GM19395 (cell line): ENCODE data around the gene CBR4.

Experiments
- ATAC-seq: cut with Tn5 transposase; IDR thresholded peaks from one replicate; pipeline ENCODE4 v1.9.1; 2021; ENCODE audit warnings: mild to moderate bottlenecking, moderate library complexity; ENCODE audit not compliant: unreplicated experiment

The CBR4 gene

DNA sequence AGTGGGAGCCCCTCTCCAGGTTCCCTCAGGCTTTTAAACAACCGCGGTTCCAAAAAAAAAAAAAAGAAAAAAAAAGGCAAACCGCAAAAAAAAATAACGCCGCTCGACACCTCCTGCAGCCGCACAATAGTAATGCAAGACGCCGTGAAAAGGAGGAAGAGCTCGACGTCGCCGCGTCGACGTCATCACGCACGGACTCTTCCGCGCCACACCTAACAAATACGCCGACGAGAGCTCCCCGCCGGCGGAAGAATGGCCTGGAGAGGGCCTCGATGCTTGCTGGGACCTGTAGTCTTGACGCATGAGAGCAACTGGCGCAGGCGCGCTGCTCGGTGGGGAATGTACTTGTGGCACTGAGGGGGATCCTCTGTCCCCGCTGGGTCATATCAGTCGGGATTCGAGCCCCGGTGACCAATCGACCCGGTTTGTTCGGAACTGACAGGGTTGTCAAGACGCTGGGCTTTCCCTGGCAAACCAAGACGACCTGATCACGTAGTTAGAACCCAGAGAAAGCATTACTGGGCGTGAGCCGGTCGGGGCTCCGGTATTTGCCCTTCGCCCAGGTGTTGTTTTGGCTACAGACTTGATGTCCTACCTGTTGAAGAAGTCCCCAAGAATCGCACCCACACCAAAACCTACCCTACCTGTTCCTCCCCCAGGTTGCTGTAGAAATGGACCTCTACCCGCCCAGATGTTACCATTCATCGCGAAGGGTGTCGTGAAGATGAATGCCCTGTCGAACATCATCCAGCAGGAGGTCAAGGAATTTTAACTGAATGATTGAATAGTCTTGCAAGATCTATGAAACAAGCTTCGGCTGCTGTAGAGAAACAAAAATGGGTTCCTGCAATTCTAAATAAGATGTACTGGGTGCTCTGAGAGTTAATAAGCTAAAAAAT, at the start of gene CBR4:
TSS of gene CBR4 (minus strand) at position 131 of the 899 bp plus-strand sequence. CDS start 166 bp downstream, outside the sequence.
- ATAC-seq: peak; percentile 96

DNA sequence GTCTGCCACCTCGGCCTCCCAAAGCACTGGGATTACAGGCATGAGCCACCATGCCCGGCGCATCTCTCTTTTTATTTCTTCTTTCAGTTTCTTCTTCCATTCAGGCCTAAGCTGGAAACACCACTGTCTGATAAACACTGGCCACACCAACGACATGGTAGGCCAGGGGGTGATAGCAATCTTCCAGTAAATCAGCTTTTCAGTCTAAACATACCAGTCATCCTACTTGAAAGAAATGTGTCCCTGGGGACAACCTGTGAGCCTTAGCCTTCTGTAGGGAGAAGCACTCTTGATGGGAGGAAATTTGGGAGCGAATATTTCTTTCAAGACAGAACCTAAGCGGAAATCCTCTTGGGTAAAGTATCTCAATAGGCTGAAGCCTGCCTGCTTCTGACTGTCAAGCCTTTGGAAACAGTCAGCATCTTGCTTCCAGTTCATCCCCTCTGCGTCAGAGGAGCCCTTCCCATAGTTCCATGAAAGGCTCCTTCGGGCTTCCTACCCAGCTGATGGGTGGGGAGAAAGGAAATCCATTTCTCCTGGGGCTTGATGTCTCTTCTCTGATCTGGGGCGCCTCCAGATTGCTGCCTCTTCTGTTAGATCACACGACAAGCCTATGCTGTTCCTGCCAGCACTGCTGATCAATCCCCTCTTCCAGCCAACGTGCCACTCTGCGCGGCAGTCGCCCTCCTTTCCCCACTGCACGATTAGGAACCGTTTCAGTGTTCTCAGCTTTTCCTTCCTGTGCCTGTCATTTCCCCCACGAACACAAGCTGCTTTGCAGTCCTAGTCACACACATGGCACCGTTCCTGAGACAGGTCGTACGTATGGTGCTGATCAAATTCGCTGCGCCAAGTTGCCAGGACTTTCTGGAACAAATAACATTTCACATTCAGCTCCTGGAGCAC, 49.5 kb upstream of the CBR4 start:
- ATAC-seq: no peak

DNA sequence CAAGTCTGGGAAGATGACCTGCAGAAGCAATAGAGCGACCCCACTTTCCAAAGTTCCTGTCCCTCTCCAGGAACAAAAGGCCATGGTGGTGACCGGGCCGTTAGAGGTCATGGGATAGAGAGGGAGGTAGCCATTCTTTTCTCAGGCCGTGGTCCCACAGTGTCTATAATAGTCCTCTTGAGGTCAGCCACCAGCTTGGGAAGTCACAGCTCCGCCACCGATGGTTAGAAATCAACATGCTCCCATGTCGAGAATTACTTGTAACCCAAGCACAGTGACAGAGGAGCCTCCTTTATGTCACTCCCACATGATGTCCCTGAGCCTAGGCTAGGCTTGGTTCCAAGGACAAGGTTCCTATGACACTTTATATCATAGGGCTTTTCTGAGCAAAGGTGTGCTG, 48.3 kb upstream of the CBR4 start:
- ATAC-seq: no peak

DNA sequence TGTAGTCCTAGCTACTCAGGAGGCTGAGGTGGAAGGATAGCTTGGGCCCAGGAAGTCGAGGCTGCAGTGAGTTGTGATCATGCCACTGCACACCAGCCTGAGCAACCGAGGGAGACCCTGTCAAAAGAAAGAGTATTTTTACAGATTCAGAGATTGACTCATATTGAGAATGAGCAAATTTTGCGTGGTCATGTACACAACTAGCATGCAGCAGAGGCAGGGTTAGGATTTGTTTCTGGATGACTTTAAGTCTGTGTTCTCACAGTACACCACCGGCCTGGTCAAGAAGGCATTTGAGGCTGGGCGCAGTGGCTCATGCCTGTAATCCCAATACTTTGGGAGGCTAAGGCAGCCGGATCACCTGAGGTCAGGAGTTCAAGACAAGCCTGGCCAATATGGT, 44.8 kb upstream of the CBR4 start:
- peak; percentile 61 for ATAC-seq

DNA sequence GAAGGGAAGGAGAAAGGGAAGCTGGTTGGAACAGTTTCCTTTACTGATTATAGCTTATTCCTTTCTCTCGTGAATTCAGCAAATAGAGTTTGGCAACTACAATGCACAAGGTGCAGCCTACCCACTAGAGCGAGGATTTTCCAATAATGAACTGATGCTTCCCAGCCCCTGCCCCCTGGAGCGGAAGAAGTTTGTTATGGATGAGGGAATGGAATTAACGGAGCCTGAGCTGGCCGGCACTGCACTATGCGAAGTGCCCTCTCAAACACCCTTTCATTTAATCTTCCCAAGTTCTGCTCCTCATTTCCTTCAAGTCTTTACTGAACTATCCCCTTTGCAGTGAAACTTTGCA, 42.5 kb upstream of the CBR4 start:
- no peak for ATAC-seq

DNA sequence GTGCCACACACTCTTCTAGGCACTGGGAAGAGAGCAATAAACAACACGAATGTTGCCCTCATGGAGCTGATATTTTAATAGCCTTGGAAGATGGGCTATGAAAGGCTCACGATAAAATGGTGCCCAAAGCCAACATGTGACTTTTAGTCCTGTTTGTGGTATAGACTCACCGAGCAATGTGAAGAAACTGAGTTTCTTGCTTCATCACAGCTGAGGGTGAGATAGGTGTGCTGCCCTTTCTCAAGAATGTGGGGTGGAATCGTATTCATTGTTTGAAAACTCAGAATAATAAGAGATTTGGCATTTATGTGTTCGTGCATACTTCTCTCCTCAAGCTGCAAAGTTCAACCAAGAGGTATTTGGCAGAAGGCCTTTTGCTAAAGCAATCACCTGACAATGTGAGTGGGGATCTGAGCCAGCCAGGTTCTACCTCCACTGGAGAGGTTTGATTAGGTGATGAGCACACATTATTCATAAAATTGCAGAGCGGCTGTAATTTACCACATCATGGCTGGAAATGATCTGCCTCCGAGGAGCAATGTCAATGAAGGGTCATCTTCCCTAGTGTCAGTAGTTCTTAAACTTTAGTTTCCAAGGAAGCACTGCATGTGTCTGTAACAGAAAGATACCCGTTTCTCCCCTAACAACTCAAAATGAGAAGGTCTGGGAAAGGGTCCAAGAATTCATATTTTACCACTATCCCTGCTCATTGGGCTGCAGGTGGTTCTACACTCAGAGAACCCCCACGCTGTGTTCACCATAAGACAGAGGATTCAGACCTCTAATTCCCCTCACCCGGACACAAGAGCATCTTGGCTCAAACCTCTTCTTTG, 41.9 kb upstream of the CBR4 start:
- no peak for ATAC-seq

DNA sequence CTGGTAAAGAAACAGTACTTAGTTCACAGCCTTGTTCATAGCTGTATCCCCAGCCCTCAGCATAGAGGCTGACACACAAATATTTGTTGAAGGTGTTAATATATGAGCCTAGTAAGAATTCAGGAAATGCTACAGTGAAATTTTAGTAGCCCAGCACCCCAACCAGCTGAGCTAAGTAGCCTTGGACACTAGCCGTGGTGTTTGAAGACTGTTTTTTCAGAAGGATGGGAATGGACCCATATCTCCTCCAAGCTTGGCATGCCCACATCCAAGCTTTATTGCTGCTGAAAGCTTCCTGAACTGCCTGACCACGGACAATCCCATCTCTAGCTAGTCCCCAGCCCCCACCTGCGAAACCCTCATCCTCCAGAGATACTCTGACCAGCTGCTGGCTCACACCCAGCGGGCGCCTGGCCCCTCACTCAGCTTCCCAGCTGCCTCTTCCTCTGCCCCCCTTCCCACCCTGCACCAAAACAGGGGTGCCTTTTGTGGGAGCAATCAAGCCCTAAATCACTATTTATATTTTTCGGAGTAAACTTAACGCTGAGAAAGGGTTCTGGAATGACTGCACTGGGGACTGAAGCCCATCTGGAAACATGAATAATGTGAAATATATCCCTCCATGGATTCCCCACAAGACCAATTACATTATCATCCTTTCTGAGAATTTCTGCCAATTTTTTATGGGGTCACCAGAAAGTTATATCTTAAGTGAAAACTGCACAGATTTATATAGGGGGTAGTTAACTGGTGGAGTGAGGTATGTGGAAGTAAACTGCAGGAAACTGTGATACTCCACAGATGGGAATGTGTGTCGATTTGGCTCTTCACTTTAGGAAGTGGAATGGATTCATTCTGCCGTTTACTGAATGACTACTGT, 41.1 kb upstream of the CBR4 start:
- no peak for ATAC-seq

DNA sequence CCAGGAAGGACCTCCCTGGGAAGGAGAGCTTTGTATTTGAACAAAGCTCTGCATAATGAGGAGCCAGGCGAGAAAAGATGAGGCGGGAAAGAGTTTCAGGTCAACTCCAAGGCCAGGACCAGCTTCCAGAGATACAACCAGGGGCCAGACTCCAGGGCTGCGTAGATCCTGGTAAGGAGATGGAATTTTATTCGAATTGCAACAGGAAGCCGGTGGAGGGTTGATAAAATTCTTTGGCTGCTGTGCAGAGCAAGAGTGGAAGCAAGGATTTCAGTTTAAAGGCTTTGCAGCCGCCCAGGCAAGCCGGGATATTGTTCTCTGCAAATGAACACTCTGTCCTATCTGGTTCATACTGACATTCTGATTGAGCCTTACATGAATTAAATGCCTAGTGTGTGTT, 40.2 kb upstream of the CBR4 start:
- no peak for ATAC-seq

DNA sequence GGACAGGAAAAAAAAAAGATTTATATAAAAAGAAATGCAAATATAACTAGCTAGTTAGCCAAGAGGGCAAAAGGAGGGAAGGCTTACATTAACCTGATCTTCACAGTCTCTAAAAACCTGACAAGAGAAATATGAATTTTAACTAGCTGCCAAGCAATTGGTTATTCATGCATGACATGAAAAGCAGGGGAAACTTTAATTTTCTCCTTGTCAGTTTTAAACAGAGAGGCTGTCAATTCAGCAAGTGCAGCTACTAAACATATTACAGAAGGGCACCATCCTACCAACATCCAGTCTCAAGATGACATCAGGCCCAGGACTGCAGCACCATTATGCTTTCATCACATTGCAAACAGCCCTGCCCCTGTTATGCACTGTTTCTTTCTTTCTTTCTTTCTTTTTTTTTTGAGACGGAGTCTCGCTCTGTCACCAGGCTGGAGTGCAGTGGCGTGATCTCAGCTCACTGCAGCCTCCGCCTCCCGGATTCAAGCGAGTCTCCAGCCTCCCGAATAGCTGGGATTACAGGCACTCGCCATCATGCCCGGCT, 38.9 kb upstream of the CBR4 start:
- no peak for ATAC-seq

DNA sequence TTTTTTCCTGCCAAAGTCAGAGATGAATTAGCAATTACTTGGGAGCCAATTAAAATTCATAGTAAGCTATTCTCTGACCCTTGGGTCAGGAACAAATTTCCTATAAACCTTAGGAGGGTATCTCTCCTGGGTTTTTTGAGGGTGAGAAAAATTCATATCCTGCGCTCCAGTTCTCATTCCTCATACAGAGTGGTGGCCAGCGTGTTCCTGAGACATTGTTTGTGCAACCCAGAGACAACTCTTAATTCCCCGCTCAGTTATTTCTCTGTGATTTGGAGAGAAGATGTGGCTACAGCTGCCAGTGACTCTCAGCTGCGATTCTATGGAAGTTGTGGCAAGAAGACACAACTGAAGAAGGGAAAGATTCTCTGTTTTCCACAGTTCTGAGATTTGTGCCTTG, 37.9 kb upstream of the CBR4 start:
- ATAC-seq: no peak

DNA sequence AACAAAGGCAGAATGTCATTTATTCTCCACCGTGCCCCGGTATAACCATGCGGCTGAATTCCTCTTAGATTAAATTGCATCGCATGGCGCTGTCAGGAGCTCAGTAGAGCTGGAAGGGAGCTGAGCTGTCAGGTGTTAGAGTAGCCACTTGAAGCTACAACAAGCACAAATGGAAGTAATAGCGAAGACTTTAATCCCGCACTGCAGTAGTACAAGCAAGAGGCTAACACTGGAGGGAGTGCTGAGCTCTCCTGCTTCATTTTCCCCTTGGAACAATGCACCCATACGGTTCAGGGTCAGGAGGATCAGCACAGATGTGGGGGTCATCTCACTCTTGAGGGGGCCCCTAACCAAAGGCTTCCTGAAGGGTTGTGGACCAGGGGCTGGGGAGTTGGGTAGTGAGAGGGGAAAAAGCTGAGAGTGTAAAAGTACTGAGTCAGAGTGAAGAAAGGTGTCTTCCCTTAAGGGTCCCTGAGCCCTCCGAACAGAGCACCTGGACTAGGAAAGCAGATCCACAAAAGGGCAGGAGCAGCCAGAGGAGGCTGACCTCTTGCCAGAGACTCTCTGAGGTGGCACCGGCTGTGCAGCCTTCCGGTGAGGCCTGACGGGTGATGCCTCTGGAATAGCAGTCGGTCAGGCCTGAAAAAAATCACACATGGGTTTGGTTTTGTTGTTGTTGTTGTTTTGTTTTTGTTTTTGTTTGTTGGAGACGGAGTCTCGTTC, 36.0 kb upstream of the CBR4 start:
- ATAC-seq: no peak

DNA sequence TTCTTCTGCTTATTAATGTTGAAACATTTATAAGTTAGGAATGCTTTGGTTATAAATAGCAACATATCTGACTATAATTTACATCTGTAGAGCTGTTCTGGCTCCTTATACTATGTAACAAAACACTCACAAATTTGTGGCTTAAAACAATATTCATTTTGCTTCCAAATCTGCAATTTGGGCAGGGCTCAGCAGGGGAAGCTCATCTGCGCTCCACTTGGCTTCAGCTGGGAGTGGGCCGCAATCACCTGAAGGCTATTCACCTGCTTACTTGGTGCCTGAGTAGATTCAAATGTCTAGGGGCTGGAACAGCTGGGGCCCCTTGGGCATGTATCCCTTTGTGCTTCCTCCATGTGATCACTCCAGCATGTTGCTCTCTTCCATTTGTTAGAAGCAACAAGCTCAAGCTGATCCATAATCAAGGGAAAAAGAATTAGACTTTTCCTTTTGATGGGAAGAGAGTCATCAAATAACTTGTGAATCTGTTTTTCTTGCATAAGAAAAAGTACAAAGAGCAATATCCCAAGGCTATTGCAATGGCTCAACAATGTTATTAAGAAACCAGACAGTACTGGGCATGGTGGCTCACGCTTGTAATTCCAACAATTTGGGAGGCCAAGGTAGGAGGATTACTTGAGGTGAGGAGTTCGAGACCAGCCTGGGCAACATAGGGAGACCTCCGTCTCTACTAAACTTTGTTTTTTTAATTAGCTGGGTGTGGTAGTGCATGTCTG, 34.8 kb upstream of the CBR4 start:
- no peak for ATAC-seq

DNA sequence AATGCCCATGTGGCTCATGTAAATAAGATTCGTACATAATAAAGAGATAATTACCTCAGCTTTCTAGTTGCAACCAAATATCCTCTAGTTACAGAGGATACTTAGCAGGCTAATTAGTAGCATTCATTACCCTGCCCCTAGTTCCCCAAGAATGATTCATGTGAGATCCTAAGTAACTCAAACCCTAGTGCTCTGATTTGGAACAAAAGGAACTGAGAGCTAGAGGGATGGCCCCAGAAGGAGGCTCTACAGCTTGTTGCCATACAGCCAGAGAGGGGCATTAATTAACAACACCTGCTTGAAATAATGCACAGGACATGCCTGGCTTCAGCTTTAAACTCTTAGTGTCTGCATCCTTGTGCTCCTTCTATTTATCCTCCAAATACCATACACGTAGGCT, 32.6 kb upstream of the CBR4 start:
- no peak for ATAC-seq

DNA sequence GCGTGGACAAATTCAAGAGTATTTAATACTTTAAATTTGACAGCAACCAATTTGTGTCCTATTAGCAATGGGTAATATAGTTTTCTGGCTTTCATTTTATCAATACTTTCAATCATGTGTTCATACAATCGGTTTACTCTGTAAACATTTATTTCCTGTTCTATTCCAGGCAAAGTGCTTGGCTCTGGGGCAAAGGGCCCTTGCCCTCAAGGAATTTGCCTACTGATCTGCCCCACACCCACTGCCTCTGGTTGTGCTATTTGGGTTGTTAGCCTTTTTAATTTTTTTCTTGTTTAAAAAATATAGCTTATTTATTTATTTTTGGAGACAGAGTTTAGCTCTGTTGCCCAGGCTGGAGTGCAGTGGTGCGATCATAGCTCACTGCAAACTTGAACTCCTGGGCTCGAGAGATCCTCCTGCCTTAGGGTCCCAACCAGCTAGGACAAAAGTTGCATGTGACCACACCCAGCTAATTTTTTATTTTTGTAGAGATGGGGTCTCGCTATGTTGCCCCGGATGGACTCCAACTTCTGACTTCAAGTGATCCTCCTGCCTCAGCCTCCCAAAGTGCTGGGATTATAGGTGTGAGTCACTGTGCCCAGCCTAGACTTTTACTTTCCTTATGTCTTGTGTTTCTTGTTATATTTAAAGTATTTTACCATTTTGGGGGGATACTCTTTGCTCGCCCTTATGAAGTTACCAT, 30.7 kb upstream of the CBR4 start:
- ATAC-seq: no peak

DNA sequence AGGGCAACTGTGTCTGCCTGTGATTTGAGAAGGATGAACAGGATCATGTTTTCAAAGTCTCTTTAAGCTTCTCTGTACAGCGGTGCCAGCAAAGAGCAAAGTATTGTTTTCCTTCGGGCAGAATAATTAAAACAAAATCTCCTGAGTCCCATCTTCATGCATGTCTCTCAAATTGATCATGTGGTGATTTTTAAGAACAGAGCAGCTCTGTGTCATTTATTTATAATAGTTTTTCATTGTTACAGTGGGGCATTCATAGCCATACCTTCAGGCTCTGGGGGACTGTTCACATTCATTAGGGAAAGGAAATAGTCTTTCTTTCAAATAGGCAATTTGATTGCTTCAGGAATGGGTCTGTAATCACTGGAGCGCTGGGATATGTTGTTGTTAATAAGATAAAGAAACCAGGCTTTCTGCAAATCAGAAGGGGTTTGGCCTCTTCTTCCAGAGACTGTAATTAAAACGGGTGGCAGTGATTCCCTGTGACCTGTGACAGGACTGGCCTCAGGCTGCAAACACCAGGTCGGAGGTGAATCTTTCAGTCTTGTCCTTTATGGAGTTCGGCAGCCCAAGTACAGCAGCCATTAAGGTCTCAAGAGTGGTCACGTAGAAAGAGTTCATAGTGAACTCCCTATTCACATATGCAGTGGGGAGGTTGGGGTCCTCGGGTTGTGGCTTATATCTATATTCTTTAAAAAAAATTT, 29.3 kb upstream of the CBR4 start:
- ATAC-seq: no peak

DNA sequence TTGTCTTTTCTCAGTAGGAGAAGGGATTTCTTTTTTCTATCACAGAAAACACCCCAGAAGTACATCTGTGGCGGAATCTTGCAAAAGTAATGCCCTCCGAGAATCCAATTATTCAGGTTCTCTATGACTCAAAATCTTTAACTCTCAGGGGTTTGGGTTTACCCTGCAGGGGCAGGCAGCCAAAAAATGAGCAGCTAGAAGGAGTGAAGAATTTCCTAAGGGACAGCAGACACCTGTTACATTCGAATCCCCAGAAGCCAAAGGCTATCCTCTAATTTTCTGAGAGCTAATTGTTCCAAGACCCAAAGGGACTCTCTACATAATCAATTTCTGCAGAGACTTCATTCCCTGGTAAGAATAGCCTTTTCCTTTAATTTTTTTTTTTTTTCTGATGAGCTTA, 27.5 kb upstream of the CBR4 start:
- ATAC-seq: no peak
